HEK293 (cell line): ENCODE measurements around the gene NET1.
A peak's percentile ranks its signal among the peaks of the same experiment; 100 is the strongest.

Experiments used
- BCL11B ChIP-seq: fragments of 450-650 bp; formaldehyde crosslinking; IDR thresholded peaks from 2 replicates; pipeline ENCODE4 v1.5.1; 2016; ENCODE audit warnings: low read depth, missing biosample characterization, missing genetic modification characterization
- FEZF1 ChIP-seq: fragments of 450-650 bp; formaldehyde crosslinking; IDR thresholded peaks from 2 replicates; pipeline ENCODE4 v1.5.1; 2016; ENCODE audit warnings: missing biosample characterization, missing genetic modification characterization
- GLI2 ChIP-seq: fragments of 450-650 bp; formaldehyde crosslinking; IDR thresholded peaks from 2 replicates; pipeline ENCODE4; 2017; ENCODE audit warnings: missing biosample characterization, missing genetic modification characterization, low read depth, borderline replicate concordance
- IKZF3 ChIP-seq: fragments of 450-650 bp; IDR thresholded peaks from 2 replicates; pipeline ENCODE4 v1.5.0; 2018; ENCODE audit warnings: missing biosample characterization, mild to moderate bottlenecking, missing genetic modification characterization, moderate library complexity
- KLF8 ChIP-seq: fragments of 450-650 bp; formaldehyde crosslinking; IDR thresholded peaks from 2 replicates; pipeline ENCODE4 v1.5.1; 2016; ENCODE audit warnings: missing biosample characterization, missing genetic modification characterization
- REST ChIP-seq: fragments of 450-650 bp; formaldehyde crosslinking; IDR thresholded peaks from 2 replicates; pipeline ENCODE4 v1.5.1; 2016; ENCODE audit warnings: missing biosample characterization, missing genetic modification characterization
- SP2 ChIP-seq: fragments of 450-650 bp; formaldehyde crosslinking; IDR thresholded peaks from 2 replicates; pipeline ENCODE4 v1.5.1; 2016; ENCODE audit warnings: missing biosample characterization, missing genetic modification characterization
- TRIM28 ChIP-seq: IDR thresholded peaks from 2 replicates; pipeline ENCODE4 v1.6.1; 2011; ENCODE audit warnings: low read length, control low read depth, borderline replicate concordance
- ZBTB48 ChIP-seq: fragments of 450-650 bp; formaldehyde crosslinking; IDR thresholded peaks from 2 replicates; pipeline ENCODE4 v1.5.1; 2016; ENCODE audit warnings: missing biosample characterization, missing genetic modification characterization
- ZFP41 ChIP-seq: fragments of 450-650 bp; formaldehyde crosslinking; IDR thresholded peaks from 2 replicates; pipeline ENCODE4 v1.5.1; 2016; ENCODE audit warnings: missing biosample characterization, missing genetic modification characterization, borderline replicate concordance
- ZFP69B ChIP-seq: fragments of 450-650 bp; formaldehyde crosslinking; IDR thresholded peaks from 2 replicates; pipeline ENCODE4 v1.5.1; 2016; ENCODE audit warnings: missing biosample characterization, missing genetic modification characterization
- ZIC2 ChIP-seq: fragments of 450-650 bp; formaldehyde crosslinking; IDR thresholded peaks from 2 replicates; pipeline ENCODE4 v1.5.1; 2016; ENCODE audit warnings: missing biosample characterization, missing genetic modification characterization
- ZNF114 ChIP-seq: fragments of 450-650 bp; formaldehyde crosslinking; IDR thresholded peaks from 2 replicates; pipeline ENCODE4 v1.5.0; 2017; ENCODE audit warnings: missing biosample characterization, missing genetic modification characterization
- ZNF132 ChIP-seq: fragments of 450-650 bp; formaldehyde crosslinking; IDR thresholded peaks from 2 replicates; pipeline ENCODE4 v1.5.1; 2017; ENCODE audit warnings: missing biosample characterization, missing genetic modification characterization, borderline replicate concordance
- ZNF148 ChIP-seq: fragments of 450-650 bp; formaldehyde crosslinking; IDR thresholded peaks from 2 replicates; pipeline ENCODE4 v1.5.0; 2017; ENCODE audit warnings: missing biosample characterization, missing genetic modification characterization, borderline replicate concordance
- ZNF23 ChIP-seq: fragments of 450-650 bp; formaldehyde crosslinking; IDR thresholded peaks from 2 replicates; pipeline ENCODE4 v1.5.1; 2016; ENCODE audit warnings: missing biosample characterization, missing genetic modification characterization, borderline replicate concordance
- ZNF341 ChIP-seq: fragments of 450-650 bp; formaldehyde crosslinking; IDR thresholded peaks from 2 replicates; pipeline ENCODE4; 2016; ENCODE audit warnings: low read depth, missing biosample characterization, missing genetic modification characterization
- ZNF37A ChIP-seq: fragments of 450-650 bp; IDR thresholded peaks from 2 replicates; pipeline ENCODE4 v1.5.1; 2018; ENCODE audit warnings: missing biosample characterization, missing genetic modification characterization
- ZNF426 ChIP-seq: fragments of 450-650 bp; formaldehyde crosslinking; IDR thresholded peaks from 2 replicates; pipeline ENCODE4 v1.5.1; 2017; ENCODE audit warnings: missing biosample characterization, missing genetic modification characterization, mild to moderate bottlenecking, inconsistent platforms, moderate library complexity
- ZNF433 ChIP-seq: fragments of 450-650 bp; formaldehyde crosslinking; IDR thresholded peaks from 2 replicates; pipeline ENCODE4 v1.5.1; 2016; ENCODE audit warnings: missing biosample characterization, missing genetic modification characterization, low read depth
- ZNF514 ChIP-seq: fragments of 450-650 bp; formaldehyde crosslinking; IDR thresholded peaks from 2 replicates; pipeline ENCODE4 v1.5.1; 2016; ENCODE audit warnings: missing biosample characterization, missing genetic modification characterization
- ZNF549 ChIP-seq: fragments of 450-650 bp; IDR thresholded peaks from 2 replicates; pipeline ENCODE4 v1.5.1; 2018; ENCODE audit warnings: missing biosample characterization, missing genetic modification characterization, mild to moderate bottlenecking, inconsistent platforms, moderate library complexity
- ZNF626 ChIP-seq: fragments of 450-650 bp; sonication (Bioruptor Pico); formaldehyde crosslinking; IDR thresholded peaks from 2 replicates; pipeline ENCODE4 v1.5.1; 2018; ENCODE audit warnings: missing biosample characterization, missing genetic modification characterization, inconsistent platforms
- ZNF629 ChIP-seq: fragments of 450-650 bp; formaldehyde crosslinking; IDR thresholded peaks from 2 replicates; pipeline ENCODE4 v1.5.1; 2017; ENCODE audit warnings: missing biosample characterization, missing genetic modification characterization
- ZXDB ChIP-seq: fragments of 450-650 bp; formaldehyde crosslinking; IDR thresholded peaks from 2 replicates; pipeline ENCODE4 v1.5.1; 2016; ENCODE audit warnings: missing biosample characterization, missing genetic modification characterization
- TF ChIP-seq, protein P1 (sequence below): fragments of 450-650 bp; formaldehyde crosslinking; optimal IDR thresholded peaks from 2 replicates; pipeline ENCODE3; 2016; ENCODE audit warnings: missing biosample characterization, mild to moderate bottlenecking, missing genetic modification characterization
- TF ChIP-seq, protein P2 (sequence below): fragments of 450-650 bp; formaldehyde crosslinking; IDR thresholded peaks from 2 replicates; pipeline ENCODE4 v1.5.1; 2017; ENCODE audit warnings: missing biosample characterization, missing genetic modification characterization
- TF ChIP-seq, protein P3 (sequence below): fragments of 450-650 bp; formaldehyde crosslinking; IDR thresholded peaks from 2 replicates; pipeline ENCODE4 v1.5.1; 2016; ENCODE audit warnings: missing biosample characterization, missing genetic modification characterization
- TF ChIP-seq, protein P4 (sequence below): fragments of 450-650 bp; formaldehyde crosslinking; IDR thresholded peaks from 2 replicates; pipeline ENCODE4 v1.5.1; 2016; ENCODE audit warnings: missing biosample characterization, missing genetic modification characterization

Gene NET1

GRCh38 chr10:5446390-5446926 lies 34.1 kb downstream of the NET1 start (continued):
- TF ChIP-seq, protein P1, sequence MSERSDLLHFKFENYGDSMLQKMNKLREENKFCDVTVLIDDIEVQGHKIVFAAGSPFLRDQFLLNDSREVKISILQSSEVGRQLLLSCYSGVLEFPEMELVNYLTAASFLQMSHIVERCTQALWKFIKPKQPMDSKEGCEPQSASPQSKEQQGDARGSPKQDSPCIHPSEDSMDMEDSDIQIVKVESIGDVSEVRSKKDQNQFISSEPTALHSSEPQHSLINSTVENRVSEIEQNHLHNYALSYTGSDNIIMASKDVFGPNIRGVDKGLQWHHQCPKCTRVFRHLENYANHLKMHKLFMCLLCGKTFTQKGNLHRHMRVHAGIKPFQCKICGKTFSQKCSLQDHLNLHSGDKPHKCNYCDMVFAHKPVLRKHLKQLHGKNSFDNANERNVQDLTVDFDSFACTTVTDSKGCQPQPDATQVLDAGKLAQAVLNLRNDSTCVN (tag by site-specific recombination), result peak; percentile 25
- TF ChIP-seq GLI2 (tag by site-specific recombination), result no peak
- peak; percentile 27; the same call in 1 of the 2 replicates for TF ChIP-seq ZNF629 (tag by site-specific recombination)
- no peak for TF ChIP-seq ZNF37A (tag by site-specific recombination)
- no peak; the same call in 1 of the 2 replicates for TF ChIP-seq REST (tag by site-specific recombination)
- TF ChIP-seq ZIC2, result no peak
- TF ChIP-seq ZFP69B (tag by site-specific recombination), result peak; percentile 66; the same call in 1 of the 2 replicates
- TF ChIP-seq ZNF549, result no peak
- TF ChIP-seq, protein P2, sequence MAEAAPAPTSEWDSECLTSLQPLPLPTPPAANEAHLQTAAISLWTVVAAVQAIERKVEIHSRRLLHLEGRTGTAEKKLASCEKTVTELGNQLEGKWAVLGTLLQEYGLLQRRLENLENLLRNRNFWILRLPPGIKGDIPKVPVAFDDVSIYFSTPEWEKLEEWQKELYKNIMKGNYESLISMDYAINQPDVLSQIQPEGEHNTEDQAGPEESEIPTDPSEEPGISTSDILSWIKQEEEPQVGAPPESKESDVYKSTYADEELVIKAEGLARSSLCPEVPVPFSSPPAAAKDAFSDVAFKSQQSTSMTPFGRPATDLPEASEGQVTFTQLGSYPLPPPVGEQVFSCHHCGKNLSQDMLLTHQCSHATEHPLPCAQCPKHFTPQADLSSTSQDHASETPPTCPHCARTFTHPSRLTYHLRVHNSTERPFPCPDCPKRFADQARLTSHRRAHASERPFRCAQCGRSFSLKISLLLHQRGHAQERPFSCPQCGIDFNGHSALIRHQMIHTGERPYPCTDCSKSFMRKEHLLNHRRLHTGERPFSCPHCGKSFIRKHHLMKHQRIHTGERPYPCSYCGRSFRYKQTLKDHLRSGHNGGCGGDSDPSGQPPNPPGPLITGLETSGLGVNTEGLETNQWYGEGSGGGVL (tag by site-specific recombination), result no peak
- TF ChIP-seq, protein P3, sequence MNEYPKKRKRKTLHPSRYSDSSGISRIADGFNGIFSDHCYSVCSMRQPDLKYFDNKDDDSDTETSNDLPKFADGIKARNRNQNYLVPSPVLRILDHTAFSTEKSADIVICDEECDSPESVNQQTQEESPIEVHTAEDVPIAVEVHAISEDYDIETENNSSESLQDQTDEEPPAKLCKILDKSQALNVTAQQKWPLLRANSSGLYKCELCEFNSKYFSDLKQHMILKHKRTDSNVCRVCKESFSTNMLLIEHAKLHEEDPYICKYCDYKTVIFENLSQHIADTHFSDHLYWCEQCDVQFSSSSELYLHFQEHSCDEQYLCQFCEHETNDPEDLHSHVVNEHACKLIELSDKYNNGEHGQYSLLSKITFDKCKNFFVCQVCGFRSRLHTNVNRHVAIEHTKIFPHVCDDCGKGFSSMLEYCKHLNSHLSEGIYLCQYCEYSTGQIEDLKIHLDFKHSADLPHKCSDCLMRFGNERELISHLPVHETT, result no peak
- TF ChIP-seq ZBTB48 (tag by site-specific recombination), result no peak; the same call in 1 of the 2 replicates
- no peak for TF ChIP-seq ZNF148 (tag by site-specific recombination)
- TF ChIP-seq ZNF23 (tag by site-specific recombination), result no peak
- no peak for TF ChIP-seq ZNF514 (tag by site-specific recombination)
- TF ChIP-seq ZNF626 (tag by site-specific recombination), result no peak
- TF ChIP-seq ZNF341 (tag by site-specific recombination), result peak; percentile 63
- no peak for TF ChIP-seq ZFP41 (tag by site-specific recombination)
- no peak for TF ChIP-seq TRIM28
- no peak for TF ChIP-seq ZNF114 (tag by site-specific recombination)
- TF ChIP-seq, protein P4, sequence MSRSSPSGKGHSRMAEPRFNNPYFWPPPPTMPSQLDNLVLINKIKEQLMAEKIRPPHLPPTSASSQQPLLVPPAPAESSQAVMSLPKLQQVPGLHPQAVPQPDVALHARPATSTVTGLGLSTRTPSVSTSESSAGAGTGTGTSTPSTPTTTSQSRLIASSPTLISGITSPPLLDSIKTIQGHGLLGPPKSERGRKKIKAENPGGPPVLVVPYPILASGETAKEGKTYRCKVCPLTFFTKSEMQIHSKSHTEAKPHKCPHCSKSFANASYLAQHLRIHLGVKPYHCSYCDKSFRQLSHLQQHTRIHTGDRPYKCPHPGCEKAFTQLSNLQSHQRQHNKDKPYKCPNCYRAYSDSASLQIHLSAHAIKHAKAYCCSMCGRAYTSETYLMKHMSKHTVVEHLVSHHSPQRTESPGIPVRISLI (tag by site-specific recombination), result no peak
- TF ChIP-seq SP2 (tag by site-specific recombination), result peak; percentile 41; the same call in 1 of the 2 replicates
- TF ChIP-seq ZNF433 (tag by site-specific recombination), result no peak
- TF ChIP-seq ZNF132 (tag by site-specific recombination), result no peak
- TF ChIP-seq IKZF3, result no peak
- TF ChIP-seq ZXDB (tag by site-specific recombination), result peak; percentile 47
- TF ChIP-seq FEZF1 (tag by site-specific recombination), result no peak
- TF ChIP-seq KLF8 (tag by site-specific recombination), result peak; percentile 46
- TF ChIP-seq BCL11B (tag by site-specific recombination), result no peak
- TF ChIP-seq ZNF426 (tag by site-specific recombination), result no peak
